Mesodermal cell (in vitro differentiated cells): ENCODE results near the gene BBS9.

Source experiments
- H3K27ac ChIP-seq: 2 replicates; pipeline ENCODE4 v1.7.0; 2013; ENCODE audit warnings: mild to moderate bottlenecking, low read depth, low read length, moderate library complexity; ENCODE audit not compliant: severe bottlenecking
- H3K36me3 ChIP-seq: 2 replicates; pipeline ENCODE4 v1.7.1; 2013; ENCODE audit warnings: mild to moderate bottlenecking, low read length, moderate library complexity; ENCODE audit not compliant: control insufficient read depth, insufficient read depth
- H3K4me1 ChIP-seq: one replicate; pipeline ENCODE4 v1.7.1; 2013; ENCODE audit warnings: mild to moderate bottlenecking, low read length; ENCODE audit not compliant: insufficient read depth, control insufficient read depth, poor library complexity, severe bottlenecking
- H3K4me3 ChIP-seq: 2 replicates; pipeline ENCODE4 v1.7.0; 2013; ENCODE audit warnings: low read length, control low read depth, mild to moderate bottlenecking; ENCODE audit not compliant: insufficient read depth, poor library complexity, severe bottlenecking; ENCODE audit errors: extremely low read depth
- H3K9me3 ChIP-seq: 2 replicates; pipeline ENCODE4 v1.7.1; 2013; ENCODE audit warnings: mild to moderate bottlenecking, low read length, moderate library complexity; ENCODE audit not compliant: control insufficient read depth
- WGBS, 2 experiments: methylation state at CpG; one replicate each; pipeline ENCODE4 v1.1.5; 2013; ENCODE audit warnings: missing lambda C conversion rate in 2 of 2; ENCODE audit not compliant: insufficient coverage in 2 of 2; 5-methylcytosine and 5-hydroxymethylcytosine counted together

Gene BBS9

GRCh38 chr7:33539198-33539597 lies 409.8 kb downstream of the BBS9 start:
- Histone ChIP-seq H3K9me3 (peaks cover 11% of the 10 kb centered on the region), H3K36me3 (no peaks in the 10 kb centered on the region), H3K4me3 (no peak overlapping the region), H3K27ac (no peak overlapping the region), H3K4me1 (peaks cover 22% of the 10 kb centered on the region)
- 100% methylated on average over 1 to 2 of the region's 2 CpGs for WGBS, 2 experiments

GRCh38 chr7:33539659-33540400 lies 410.5 kb downstream of the BBS9 start:
- H3K4me1 ChIP-seq = peaks cover 16% of the 10 kb centered on the region
- H3K36me3 ChIP-seq = no peaks in the 10 kb centered on the region
- peaks cover 11% of the 10 kb centered on the region for H3K9me3 ChIP-seq
- H3K4me3 ChIP-seq = no peak overlapping the region
- WGBS, 2 experiments = 83 to 93% methylated on average over 2 of the region's 3 CpGs
- no peak overlapping the region for H3K27ac ChIP-seq

- H3K27ac ChIP-seq = no peak overlapping the region
- H3K36me3 ChIP-seq = no peaks in the 10 kb centered on the region
- H3K4me3 ChIP-seq = no peak overlapping the region
- H3K9me3 ChIP-seq = no peaks in the 10 kb centered on the region
- no peaks in the 10 kb centered on the region for H3K4me1 ChIP-seq
These were observed 418.5 kb downstream of the BBS9 start for GRCh38 chr7:33547880-33548279.

- H3K4me1 ChIP-seq = no peaks in the 10 kb centered on the region
- WGBS, 2 experiments = 100% methylated on average over 1 of the region's 2 CpGs
These were observed 421.0 kb downstream of the BBS9 start for GRCh38 chr7:33550363-33550762.

GRCh38 chr7:33550979-33551378 lies 421.6 kb downstream of the BBS9 start:
- 69% methylated on average over 2 of the region's 3 CpGs; no CpG with 5 or more reads in 1 of the 2 experiments for WGBS, 2 experiments
- H3K4me1 ChIP-seq = no peaks in the 10 kb centered on the region
- H3K4me3 ChIP-seq = no peak overlapping the region
- H3K9me3 ChIP-seq = no peaks in the 10 kb centered on the region
- H3K27ac ChIP-seq = no peak overlapping the region
- no peaks in the 10 kb centered on the region for H3K36me3 ChIP-seq

More at GRCh38 chr7:33550363-33550762, 421.0 kb downstream of the BBS9 start:
- Histone ChIP-seq H3K4me3 (no peak overlapping the region), H3K27ac (no peak overlapping the region), H3K36me3 (no peaks in the 10 kb centered on the region), H3K9me3 (no peaks in the 10 kb centered on the region)

- 94 to 100% methylated on average over 1 of the region's 1 CpG for WGBS, 2 experiments
- Histone ChIP-seq H3K27ac (no peak overlapping the region), H3K36me3 (no peaks in the 10 kb centered on the region), H3K4me3 (no peak overlapping the region), H3K4me1 (no peaks in the 10 kb centered on the region), H3K9me3 (no peaks in the 10 kb centered on the region)
These were observed 424.7 kb downstream of the BBS9 start for GRCh38 chr7:33554046-33554445.

GRCh38 chr7:33554576-33554975 lies 425.2 kb downstream of the BBS9 start:
- no peak overlapping the region for H3K27ac ChIP-seq
- H3K4me1 ChIP-seq = no peaks in the 10 kb centered on the region
- 79 to 95% methylated on average over 3 of the region's 4 CpGs for WGBS, 2 experiments
- no peak overlapping the region for H3K4me3 ChIP-seq
- H3K36me3 ChIP-seq = no peaks in the 10 kb centered on the region
- H3K9me3 ChIP-seq = no peaks in the 10 kb centered on the region

- Histone ChIP-seq H3K9me3 (no peaks in the 10 kb centered on the region), H3K4me3 (no peak overlapping the region)
These were observed 427.1 kb downstream of the BBS9 start for GRCh38 chr7:33556472-33556871.

GRCh38 chr7:33558549-33559323 lies 429.4 kb downstream of the BBS9 start:
- no peak overlapping the region for H3K4me3 ChIP-seq
- 97 to 100% methylated on average over 2 to 4 of the region's 6 CpGs for WGBS, 2 experiments
- H3K27ac ChIP-seq = no peak overlapping the region
- H3K36me3 ChIP-seq = no peaks in the 10 kb centered on the region
- H3K4me1 ChIP-seq = no peaks in the 10 kb centered on the region
- no peaks in the 10 kb centered on the region for H3K9me3 ChIP-seq

More at GRCh38 chr7:33556472-33556871, 427.1 kb downstream of the BBS9 start:
- Histone ChIP-seq H3K36me3 (no peaks in the 10 kb centered on the region), H3K27ac (no peak overlapping the region), H3K4me1 (no peaks in the 10 kb centered on the region)

GRCh38 chr7:33559324-33559710 lies 430.0 kb downstream of the BBS9 start:
- H3K36me3 ChIP-seq = no peaks in the 10 kb centered on the region
- 86 to 98% methylated on average over 5 of the region's 6 CpGs for WGBS, 2 experiments
- no peaks in the 10 kb centered on the region for H3K9me3 ChIP-seq
- H3K27ac ChIP-seq = no peak overlapping the region
- no peaks in the 10 kb centered on the region for H3K4me1 ChIP-seq
- no peak overlapping the region for H3K4me3 ChIP-seq

- no peaks in the 10 kb centered on the region for H3K36me3 ChIP-seq
- no peak overlapping the region for H3K4me3 ChIP-seq
- H3K4me1 ChIP-seq = no peaks in the 10 kb centered on the region
- no peaks in the 10 kb centered on the region for H3K9me3 ChIP-seq
- no peak overlapping the region for H3K27ac ChIP-seq
These were observed 433.6 kb downstream of the BBS9 start for GRCh38 chr7:33562996-33563395.
